GM12891 (cell line): ENCODE measurements around the gene WWC2.

ENCODE experiments used
- PAX5 ChIP-seq: IDR thresholded peaks from 2 replicates; pipeline ENCODE4 v1.6.1; 2011; ENCODE audit warnings: low read length, moderate library complexity, mild to moderate bottlenecking; ENCODE audit not compliant: insufficient read depth, severe bottlenecking
- POLR2A ChIP-seq: IDR thresholded peaks from 2 replicates; pipeline ENCODE4 v1.6.1; 2011; ENCODE audit warnings: low read depth, low read length, control low read depth
- POLR2AphosphoS5 ChIP-seq: IDR thresholded peaks from 2 replicates; pipeline ENCODE4 v1.6.1; 2011; ENCODE audit warnings: low read depth, low read length, control low read depth
- SPI1 ChIP-seq: IDR thresholded peaks from 2 replicates; pipeline ENCODE4 v1.6.1; 2011; ENCODE audit warnings: low read depth, low read length, control low read depth
- TAF1 ChIP-seq: IDR thresholded peaks from 2 replicates; pipeline ENCODE4 v1.6.1; 2011; ENCODE audit warnings: low read depth, low read length, control low read depth

GRCh38 chr4:183072176-183072575 lies 26.9 kb upstream of the WWC2 start:
- TF ChIP-seq POLR2A, result no peak
- no peak for TF ChIP-seq POLR2AphosphoS5
- TF ChIP-seq TAF1, result no peak
- TF ChIP-seq SPI1, result no peak
- TF ChIP-seq PAX5, result no peak
